Raji (cell line): ENCODE measurements around the gene RPL37A.

Experiments used
- POLR2A ChIP-seq: IDR thresholded peaks from 2 replicates; pipeline ENCODE4 v1.6.1; 2011; ENCODE audit warnings: low read depth, low read length, control low read depth; ENCODE audit not compliant: insufficient read depth

The RPL37A gene

DNA sequence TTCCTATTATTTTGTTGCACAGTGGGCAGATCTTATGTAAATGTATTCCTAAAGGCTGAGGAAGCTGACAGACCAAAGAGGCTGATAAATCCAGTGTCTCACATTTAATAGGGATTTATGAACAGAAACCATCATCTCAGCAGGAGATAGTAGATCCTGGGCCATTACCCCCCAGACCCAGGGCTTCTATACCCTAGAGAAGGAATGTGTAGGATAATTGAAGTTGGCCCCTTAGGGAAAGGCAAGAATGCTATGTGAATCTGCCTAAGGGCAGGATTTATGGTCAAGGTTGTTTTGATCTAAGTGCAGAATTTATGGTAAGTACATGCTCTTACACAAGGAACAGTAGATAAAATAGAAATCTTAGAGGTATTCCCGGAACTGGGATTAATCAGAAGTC lies 29.0 kb downstream of the RPL37A start:
- TF ChIP-seq POLR2A, result no peak

DNA sequence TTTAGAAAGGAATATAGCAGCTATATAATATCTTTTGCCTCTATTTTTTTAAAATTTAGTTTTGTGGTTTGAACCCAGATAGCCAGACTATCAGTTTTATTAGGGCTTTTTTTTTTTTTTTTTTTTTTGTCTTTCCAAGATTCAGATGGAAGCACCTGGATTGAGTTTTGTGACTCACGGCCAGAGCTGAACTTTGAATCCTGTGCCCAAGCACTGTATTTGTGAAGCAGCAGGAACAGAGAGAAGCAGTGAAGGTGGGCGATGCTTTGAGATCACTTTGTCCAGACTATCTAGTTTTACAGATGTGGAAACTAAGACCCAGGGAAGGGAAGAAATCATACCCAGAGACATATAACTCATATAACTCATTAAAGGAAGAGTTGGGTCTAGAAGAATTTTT lies 33.9 kb downstream of the RPL37A start:
- TF ChIP-seq POLR2A, result no peak

DNA sequence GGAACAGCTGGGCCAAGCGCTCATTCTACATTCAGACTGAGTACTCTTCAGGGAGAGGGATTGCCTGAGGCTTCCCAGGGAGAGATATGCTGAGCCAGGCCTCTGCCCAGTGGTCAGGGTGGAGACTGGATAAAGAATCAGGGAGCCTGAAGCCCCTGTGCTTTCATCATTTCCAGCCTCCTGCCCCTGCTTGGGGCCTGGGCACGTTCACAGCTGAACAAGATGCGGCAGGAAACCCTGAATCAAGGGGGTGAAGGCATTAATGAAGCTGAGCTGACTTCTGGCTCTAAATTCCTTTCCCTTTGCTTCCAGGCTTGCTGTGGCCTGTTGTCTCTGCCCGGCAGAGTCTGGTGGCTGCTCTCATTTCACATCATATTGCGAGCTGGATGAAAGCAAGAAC lies 35.0 kb downstream of the RPL37A start:
- no peak for TF ChIP-seq POLR2A

DNA sequence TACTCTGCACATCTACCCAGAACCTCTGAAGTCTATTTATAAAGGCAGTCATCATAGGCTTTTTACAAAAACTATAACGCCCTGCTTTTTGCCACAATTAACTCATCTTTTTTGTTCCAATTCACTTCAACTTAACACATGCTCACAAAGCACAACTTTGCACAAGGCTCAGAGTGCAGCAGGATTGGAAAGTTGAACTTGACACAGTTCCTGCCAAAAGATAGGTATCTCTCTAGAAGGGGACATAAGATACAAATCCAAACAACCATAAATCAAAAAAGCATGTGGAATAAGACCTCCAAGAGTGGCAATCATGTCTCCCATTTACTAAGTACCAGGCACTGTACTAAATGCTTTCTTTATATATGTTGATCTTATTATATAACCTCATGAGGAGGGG lies 36.2 kb downstream of the RPL37A start:
- TF ChIP-seq POLR2A, result no peak

- no peak for TF ChIP-seq POLR2A
These were observed 36.9 kb downstream of the RPL37A start for GRCh38 chr2:216535454-216535995.

- no peak for TF ChIP-seq POLR2A
These were observed 38.1 kb downstream of the RPL37A start for GRCh38 chr2:216536734-216537210.

GRCh38 chr2:216537366-216537765 lies 38.7 kb downstream of the RPL37A start:
- TF ChIP-seq POLR2A, result no peak

DNA sequence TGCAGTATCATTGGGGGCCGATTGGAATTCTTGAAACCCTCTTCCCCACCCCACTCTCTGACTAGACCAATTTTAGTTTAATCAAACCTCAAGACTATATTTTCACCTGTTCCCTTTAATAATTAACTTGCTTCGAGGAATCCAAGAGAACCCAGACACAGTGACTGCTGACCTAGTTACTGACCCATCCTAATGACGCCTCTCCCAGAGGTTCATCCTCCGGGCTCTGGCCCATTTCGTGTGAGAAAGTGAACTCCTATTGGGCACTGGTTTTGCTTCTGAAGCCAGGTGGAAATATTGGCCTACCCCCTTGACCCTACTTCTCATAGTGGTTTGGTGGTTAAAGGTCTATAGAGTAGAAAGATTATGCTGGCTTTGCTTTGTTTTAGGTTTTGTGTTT lies 39.9 kb downstream of the RPL37A start:
- no peak for TF ChIP-seq POLR2A

- TF ChIP-seq POLR2A, result no peak
These were observed 40.5 kb downstream of the RPL37A start for GRCh38 chr2:216539120-216539519.

- no peak for TF ChIP-seq POLR2A
These were observed 41.2 kb downstream of the RPL37A start for GRCh38 chr2:216539791-216540241.

DNA sequence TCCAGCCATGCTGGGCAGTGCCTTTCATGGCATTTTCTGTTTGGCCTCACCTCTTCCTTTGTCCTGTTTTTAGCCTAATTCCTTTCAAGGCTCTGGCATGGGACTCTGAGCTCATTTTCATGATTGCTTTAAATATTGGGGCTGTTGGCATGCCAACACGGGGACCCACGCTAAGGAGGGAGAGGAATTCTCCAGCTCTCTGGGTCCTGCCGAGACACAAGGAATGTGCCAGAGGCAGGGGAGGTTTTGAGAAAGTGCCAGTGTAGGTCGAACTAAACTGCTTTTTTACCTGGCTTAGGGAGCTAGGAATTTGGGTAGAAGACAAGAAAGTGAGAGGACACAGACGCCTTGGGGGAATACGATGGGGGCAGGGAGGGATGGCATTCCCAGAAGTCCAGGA lies 42.3 kb downstream of the RPL37A start:
- no peak for TF ChIP-seq POLR2A

DNA sequence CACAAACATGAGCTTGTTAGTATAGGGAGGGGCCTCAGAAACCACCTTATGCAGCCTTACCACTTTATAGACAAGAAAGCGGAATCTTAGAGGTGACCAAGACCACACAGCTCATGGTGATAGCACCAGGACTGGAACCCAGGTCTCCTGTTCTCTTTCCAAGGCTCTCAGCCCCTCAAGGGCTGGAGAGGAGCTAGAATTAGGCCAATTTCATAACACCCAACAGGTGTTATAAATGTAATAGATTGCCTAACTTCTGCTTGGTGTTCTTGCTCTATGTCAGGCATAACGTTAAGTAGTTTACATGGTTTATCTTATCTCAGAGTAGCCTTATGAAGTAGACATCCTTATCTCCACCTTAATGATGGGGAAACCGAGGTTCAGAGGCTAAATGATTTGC lies 42.9 kb downstream of the RPL37A start:
- TF ChIP-seq POLR2A, result no peak

DNA sequence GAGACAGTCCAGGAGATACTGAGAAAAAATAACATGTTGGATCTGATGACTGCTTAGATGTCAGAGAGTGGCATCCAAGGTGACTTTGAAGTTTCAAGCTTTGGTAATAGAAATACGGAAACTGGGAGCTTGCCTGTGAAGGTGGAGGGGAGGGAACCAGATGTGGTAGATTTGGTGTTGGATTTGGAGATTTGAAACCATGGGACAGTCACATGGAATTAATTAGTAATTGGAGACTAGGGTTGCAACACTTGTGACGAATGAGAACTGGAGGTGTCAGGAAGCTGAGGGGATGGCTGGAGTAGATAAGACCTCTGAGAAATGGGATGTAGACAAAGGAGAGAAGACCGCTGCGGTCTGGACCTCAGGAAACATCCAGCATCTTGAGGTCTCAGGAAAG lies 46.7 kb downstream of the RPL37A start:
- TF ChIP-seq POLR2A, result no peak

- TF ChIP-seq POLR2A, result no peak
These were observed 47.6 kb downstream of the RPL37A start for GRCh38 chr2:216546241-216546640.

DNA sequence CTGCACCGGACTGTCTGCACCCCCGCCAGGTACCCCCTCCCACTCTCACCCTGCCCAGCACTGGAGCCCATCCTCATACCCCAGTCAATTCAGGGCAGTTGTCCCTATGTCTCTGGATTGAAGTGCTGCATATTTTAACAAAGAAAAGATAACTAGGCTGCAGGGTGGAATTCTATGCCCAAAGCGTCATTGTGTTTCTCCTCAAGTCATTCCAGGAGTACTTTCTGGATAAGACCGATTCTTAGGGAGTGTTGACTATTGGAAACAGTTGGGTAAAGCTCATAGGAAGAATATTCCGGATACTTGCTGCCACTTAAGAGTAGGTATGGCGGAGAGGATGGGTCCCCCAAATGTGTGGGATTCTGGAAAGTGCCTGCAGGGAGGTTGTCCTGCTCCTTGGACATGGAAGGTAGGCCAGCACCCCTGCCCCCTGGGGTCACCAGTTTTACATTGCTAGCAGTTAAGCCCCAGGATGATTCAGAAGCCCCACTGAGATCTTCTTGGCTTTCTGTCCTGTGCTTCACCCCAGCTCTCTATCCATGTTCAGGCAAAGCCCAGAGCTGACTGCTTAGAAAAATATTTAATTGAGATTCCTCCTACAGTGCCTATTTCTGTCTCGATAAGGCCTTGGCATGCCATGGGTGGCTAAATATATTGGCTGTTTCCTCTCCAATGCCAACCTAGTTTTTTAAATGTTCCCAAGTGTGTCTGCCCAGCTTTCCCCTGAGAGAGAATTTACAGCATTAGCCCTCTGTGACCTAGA lies 48.2 kb downstream of the RPL37A start:
- no peak for TF ChIP-seq POLR2A

- no peak for TF ChIP-seq POLR2A
These were observed 50.3 kb downstream of the RPL37A start for GRCh38 chr2:216548901-216549331.
